GM13977 (cell line): ENCODE results near the gene CDKL4.
"Not testable (repeated sequence)": the region's sequence is repeated elsewhere in the genome, so short reads cannot be mapped to it uniquely, and the experiment has no call there.

Experiments used
- DNase-seq: peaks from one replicate; pipeline ENCODE4 v3.0.0; 2012; ENCODE audit warnings: low spot score
- CTCF ChIP-seq: IDR thresholded peaks from 2 replicates; pipeline ENCODE4 v1.5.1; 2012; ENCODE audit warnings: mild to moderate bottlenecking, control low read depth; ENCODE audit not compliant: insufficient read depth; ENCODE audit errors: extremely low read depth, missing control alignments
- in situ Hi-C: fragments of 300-500 bp; cut with MboI; formaldehyde crosslinking; loops from one replicate; pipeline ENCODE4 v1.12.0; 2022; ENCODE audit warnings: low sequenced_read_pairs, low pct_unique_long_range_greater_than_20kb, mixed read lengths, inconsistent platforms; ENCODE audit not compliant: unreplicated experiment

The CDKL4 gene

GRCh38 chr2:39215545-39215944 lies 28.2 kb downstream of the CDKL4 start:
- in situ Hi-C loops, result no loop called here
- no peak for DNase-seq
- TF ChIP-seq CTCF, result no peak

GRCh38 chr2:39213015-39213414 lies 30.8 kb downstream of the CDKL4 start:
- DNase-seq, result no peak
- in situ Hi-C loops, result no loop called here
- no peak for TF ChIP-seq CTCF

GRCh38 chr2:39210846-39211245 lies 32.9 kb downstream of the CDKL4 start:
- no peak for DNase-seq
- in situ Hi-C loops, result no loop called here
- no peak for TF ChIP-seq CTCF

- in situ Hi-C loops, result no loop called here
- DNase-seq, result no peak
- no peak for TF ChIP-seq CTCF
Observed at GRCh38 chr2:39203382-39203781, 40.4 kb downstream of the CDKL4 start.

- in situ Hi-C loops, result no loop called here
- no peak for TF ChIP-seq CTCF
- no peak for DNase-seq
Observed at GRCh38 chr2:39202639-39203369, 41.0 kb downstream of the CDKL4 start.

- DNase-seq, in situ Hi-C loops: not testable (repeated sequence)
Observed at GRCh38 chr2:39197003-39197402, 46.8 kb downstream of the CDKL4 start.

GRCh38 chr2:39194686-39195085 lies 49.1 kb downstream of the CDKL4 start:
- DNase-seq, result no peak
- TF ChIP-seq CTCF, result no peak
- in situ Hi-C loops, result no loop called here
